HL-60 (cell line): Measurements from ENCODE around the gene DSN1.

Experiments
- DNase-seq, 2 experiments: peaks; one replicate each; pipeline ENCODE4 v3.0.0-alpha.2; 2010 to 2020; ENCODE audit warnings: low read depth in 1 of 2, low spot score in 1 of 2
- H3K27ac ChIP-seq: fragments of 250-450 bp; sonication (Bioruptor Pico); replicated peaks from 2 replicates; pipeline ENCODE4 v1.5.1; 2020; ENCODE audit warnings: mild to moderate bottlenecking, moderate library complexity
- H3K27me3 ChIP-seq: fragments of 250-450 bp; sonication (Bioruptor Pico); 2 replicates; pipeline ENCODE4 v1.5.1; 2021; ENCODE audit warnings: mild to moderate bottlenecking, moderate library complexity; ENCODE audit not compliant: insufficient read depth, poor library complexity, severe bottlenecking
- H3K4me3 ChIP-seq: replicated peaks from 2 replicates; pipeline ENCODE4 v1.5.1; 2011; ENCODE audit warnings: mild to moderate bottlenecking, control low read depth, low read length; ENCODE audit not compliant: insufficient read depth
- GABPA ChIP-seq: IDR thresholded peaks from 2 replicates; pipeline ENCODE4 v1.6.1; 2012; ENCODE audit warnings: low read depth
- POLR2AphosphoS5 ChIP-seq: IDR thresholded peaks from 2 replicates; pipeline ENCODE4 v1.6.1; 2012; ENCODE audit warnings: low read depth
- SPI1 ChIP-seq: IDR thresholded peaks from 2 replicates; pipeline ENCODE4 v1.6.1; 2012; ENCODE audit warnings: low read depth, mild to moderate bottlenecking, borderline replicate concordance
- TF ChIP-seq, protein P1 (sequence below): IDR thresholded peaks from 2 replicates; pipeline ENCODE4 v1.6.1; 2012; ENCODE audit warnings: low read depth; ENCODE audit not compliant: insufficient replicate concordance
- TF ChIP-seq, protein P2 (sequence below): IDR thresholded peaks from one replicate; pipeline ENCODE4 v1.5.1; 2011; ENCODE audit warnings: low read length, control low read depth, inconsistent platforms; ENCODE audit not compliant: insufficient read depth

DSN1 gene

DNA sequence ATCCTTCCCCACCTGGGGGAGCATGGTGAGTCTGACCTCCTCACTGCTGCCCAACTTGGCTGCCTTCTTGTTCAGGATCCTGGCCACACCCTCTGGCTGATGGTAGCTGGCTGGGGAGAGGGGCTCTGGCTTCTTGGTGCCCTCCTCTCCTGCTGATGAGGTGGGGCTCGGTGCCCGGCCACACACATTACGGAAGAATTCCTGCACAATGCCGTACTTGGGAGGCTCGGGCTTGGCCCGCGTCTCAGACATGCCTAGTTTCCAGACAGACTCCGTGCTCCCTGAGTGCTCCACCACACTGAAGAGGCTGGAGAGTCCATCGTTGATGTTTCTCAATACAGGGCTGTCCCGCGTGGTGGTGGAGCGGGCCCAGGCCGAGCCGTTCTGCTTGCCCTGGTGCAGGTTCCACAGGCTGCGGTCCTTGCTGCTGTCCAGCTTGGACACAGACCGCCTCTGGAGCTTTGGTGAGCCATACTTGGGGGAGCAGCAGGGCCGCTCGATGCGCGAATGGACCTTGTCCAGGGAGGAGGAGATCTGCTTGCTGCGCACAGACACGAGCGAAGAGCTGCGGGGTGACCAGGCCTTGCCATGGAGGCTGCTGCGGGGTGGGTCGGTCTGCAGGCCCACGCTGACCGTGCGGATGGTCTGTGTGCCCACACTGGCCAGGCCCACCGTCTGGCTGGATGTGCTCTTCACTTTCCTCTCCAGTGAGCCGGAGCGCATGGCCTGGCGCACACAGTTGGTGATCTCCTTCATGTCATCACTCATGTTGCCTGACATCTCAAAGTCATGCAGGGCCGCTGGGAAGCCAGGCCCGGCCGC is 19.9 kb upstream of the DSN1 start:
- DNase-seq = no peak
- H3K27ac ChIP-seq = no peak overlapping the region
- no peak overlapping the region for H3K4me3 ChIP-seq
- TF ChIP-seq, protein P1, sequence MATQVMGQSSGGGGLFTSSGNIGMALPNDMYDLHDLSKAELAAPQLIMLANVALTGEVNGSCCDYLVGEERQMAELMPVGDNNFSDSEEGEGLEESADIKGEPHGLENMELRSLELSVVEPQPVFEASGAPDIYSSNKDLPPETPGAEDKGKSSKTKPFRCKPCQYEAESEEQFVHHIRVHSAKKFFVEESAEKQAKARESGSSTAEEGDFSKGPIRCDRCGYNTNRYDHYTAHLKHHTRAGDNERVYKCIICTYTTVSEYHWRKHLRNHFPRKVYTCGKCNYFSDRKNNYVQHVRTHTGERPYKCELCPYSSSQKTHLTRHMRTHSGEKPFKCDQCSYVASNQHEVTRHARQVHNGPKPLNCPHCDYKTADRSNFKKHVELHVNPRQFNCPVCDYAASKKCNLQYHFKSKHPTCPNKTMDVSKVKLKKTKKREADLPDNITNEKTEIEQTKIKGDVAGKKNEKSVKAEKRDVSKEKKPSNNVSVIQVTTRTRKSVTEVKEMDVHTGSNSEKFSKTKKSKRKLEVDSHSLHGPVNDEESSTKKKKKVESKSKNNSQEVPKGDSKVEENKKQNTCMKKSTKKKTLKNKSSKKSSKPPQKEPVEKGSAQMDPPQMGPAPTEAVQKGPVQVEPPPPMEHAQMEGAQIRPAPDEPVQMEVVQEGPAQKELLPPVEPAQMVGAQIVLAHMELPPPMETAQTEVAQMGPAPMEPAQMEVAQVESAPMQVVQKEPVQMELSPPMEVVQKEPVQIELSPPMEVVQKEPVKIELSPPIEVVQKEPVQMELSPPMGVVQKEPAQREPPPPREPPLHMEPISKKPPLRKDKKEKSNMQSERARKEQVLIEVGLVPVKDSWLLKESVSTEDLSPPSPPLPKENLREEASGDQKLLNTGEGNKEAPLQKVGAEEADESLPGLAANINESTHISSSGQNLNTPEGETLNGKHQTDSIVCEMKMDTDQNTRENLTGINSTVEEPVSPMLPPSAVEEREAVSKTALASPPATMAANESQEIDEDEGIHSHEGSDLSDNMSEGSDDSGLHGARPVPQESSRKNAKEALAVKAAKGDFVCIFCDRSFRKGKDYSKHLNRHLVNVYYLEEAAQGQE = no peak
- TF ChIP-seq, protein P2, sequence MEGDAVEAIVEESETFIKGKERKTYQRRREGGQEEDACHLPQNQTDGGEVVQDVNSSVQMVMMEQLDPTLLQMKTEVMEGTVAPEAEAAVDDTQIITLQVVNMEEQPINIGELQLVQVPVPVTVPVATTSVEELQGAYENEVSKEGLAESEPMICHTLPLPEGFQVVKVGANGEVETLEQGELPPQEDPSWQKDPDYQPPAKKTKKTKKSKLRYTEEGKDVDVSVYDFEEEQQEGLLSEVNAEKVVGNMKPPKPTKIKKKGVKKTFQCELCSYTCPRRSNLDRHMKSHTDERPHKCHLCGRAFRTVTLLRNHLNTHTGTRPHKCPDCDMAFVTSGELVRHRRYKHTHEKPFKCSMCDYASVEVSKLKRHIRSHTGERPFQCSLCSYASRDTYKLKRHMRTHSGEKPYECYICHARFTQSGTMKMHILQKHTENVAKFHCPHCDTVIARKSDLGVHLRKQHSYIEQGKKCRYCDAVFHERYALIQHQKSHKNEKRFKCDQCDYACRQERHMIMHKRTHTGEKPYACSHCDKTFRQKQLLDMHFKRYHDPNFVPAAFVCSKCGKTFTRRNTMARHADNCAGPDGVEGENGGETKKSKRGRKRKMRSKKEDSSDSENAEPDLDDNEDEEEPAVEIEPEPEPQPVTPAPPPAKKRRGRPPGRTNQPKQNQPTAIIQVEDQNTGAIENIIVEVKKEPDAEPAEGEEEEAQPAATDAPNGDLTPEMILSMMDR = no peak
- TF ChIP-seq GABPA (no peak), SPI1 (no peak), POLR2AphosphoS5 (no peak)
- no peaks in the 10 kb centered on the region for H3K27me3 ChIP-seq

DNA sequence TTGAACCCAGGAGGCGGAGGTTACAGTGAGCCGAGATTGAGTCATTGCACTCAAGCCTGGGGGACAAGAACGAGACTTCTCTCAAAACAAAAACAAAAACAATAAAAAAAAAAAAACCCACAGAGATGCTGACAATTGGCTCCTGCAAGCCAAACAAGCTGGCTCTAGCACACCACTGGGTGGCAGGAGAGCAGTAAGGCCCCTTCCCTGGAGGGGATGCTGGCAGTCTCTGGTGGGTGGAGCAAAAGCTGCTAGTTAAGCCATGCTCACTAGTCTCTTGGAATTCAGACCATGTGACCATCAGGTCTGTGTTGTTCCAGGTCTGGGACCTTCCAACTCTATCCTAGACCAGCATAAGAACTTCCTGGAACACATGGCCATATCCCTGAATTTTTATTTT is 18.9 kb upstream of the DSN1 start:
- no peak for TF ChIP-seq GABPA
- TF ChIP-seq POLR2AphosphoS5 = no peak
- TF ChIP-seq, protein P1 = no peak
- TF ChIP-seq, protein P2 = no peak
- TF ChIP-seq SPI1 = no peak
- Histone ChIP-seq H3K27me3 (no peaks in the 10 kb centered on the region), H3K27ac (no peak overlapping the region), H3K4me3 (no peak overlapping the region)
- peak in 1 of 2 experiments; percentile 39 for DNase-seq

DNA sequence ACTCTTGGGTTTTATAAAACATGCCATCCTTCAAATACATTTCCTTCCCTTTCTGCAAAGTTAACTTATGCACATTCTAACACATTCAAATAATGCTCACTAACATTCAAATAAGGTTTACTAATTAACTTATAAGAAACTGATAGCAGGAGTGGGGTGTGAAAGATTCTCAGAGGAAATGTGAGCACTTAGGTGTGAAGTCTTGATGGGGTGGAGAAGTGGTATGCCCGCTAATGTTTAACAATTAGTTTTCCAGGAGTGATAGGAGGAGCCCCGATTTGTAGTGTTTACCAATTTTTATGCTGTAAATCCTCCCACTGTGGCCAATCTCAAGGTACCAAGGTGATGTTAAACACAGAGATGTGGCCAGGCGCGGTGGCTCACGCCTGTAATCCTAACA is 18.3 kb upstream of the DSN1 start:
- no peak overlapping the region for H3K4me3 ChIP-seq
- no peaks in the 10 kb centered on the region for H3K27me3 ChIP-seq
- DNase-seq = no peak
- no peak overlapping the region for H3K27ac ChIP-seq
- no peak for TF ChIP-seq SPI1
- no peak for TF ChIP-seq POLR2AphosphoS5
- TF ChIP-seq, protein P2 = no peak
- TF ChIP-seq GABPA = no peak
- TF ChIP-seq, protein P1 = no peak
